Loucy (cell line): ENCODE results near the gene PPIL4.

ENCODE experiments used
- CTCF ChIP-seq: fragments of 200-600 bp; sonication (generic); conservative IDR thresholded peaks from 2 replicates; pipeline ENCODE4 v1.5.1; 2014; ENCODE audit warnings: mild to moderate bottlenecking, antibody characterized with exemption, low read length
- EZH2phosphoT487 ChIP-seq: fragments of 200-600 bp; IDR thresholded peaks from 2 replicates; pipeline ENCODE4 v1.6.1; 2018; ENCODE audit warnings: antibody characterized with exemption, mild to moderate bottlenecking, moderate library complexity, borderline replicate concordance

DNA sequence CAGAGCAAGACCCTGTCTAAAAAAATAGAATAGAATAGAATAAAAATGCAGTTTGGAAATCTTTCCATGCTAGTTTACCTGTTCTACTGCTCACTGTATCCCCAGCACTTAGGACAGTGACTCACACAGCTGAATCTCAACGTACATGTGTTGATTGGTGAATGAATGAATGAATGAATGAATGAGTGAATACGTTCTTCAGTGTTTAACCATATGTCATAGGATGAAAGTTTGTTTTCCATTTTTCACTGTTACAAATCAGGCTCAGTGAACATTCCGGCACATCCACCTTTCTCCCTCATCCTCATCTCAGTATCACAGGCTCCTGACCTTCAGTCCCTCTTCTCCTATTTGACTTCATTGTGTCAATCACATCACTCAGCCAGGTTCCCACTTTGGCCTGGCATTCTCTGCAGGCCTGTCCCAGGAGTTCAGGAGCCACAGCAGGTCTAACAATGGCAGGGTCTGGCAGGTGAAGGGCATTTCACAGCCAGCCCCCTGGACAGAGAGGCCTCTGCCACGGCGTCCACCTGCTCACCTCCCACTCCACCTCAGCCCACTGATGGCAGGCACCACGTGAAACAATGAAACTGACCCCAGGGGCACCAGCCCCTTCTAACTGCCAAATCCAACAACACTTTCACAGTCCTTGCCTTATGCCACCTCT lies 68.9 kb downstream of the PPIL4 start:
- TF ChIP-seq CTCF = no peak
- TF ChIP-seq EZH2phosphoT487 = no peak
